NCI-H1930 (cell line): ENCODE measurements around the gene SDCCAG8.
"Not testable (repeated sequence)": the region's sequence is repeated elsewhere in the genome, so short reads cannot be mapped to it uniquely, and the experiment has no call there.

Experiments
- DNase-seq, 2 experiments: peaks; one replicate each; lab custom pipeline; 2025; lab: John Stamatoyannopoulos, UW

Gene SDCCAG8

GRCh38 chr1:243255791-243256512, at the start of gene SDCCAG8:
TSS of gene SDCCAG8 (plus strand) at chr1:243256041. CDS start at chr1:243256174, 133 bp downstream.
- DNase-seq, result peak; percentile 98

DNA sequence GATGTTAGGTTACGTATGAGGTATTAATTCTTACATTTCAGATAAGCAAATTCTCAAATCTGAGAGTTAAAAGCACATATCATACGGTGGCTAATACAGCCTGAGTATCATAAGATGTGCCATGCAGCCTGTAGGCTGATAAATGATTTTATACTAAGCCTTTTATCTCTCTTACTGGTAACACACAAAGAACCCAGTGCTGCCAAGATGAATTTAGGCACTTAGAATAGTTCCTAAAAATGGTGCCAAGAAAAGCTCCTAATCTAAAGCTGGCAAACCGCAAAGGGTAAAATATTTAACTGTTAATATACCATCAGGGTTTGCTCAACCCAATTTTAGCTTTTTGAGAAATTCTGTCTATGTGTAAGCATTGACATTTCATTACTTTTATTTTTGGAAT, 43.9 kb upstream of the SDCCAG8 start:
- DNase-seq, result not testable (repeated sequence)

- no peak for DNase-seq
These were observed 42.6 kb upstream of the SDCCAG8 start for GRCh38 chr1:243213045-243213787.

DNA sequence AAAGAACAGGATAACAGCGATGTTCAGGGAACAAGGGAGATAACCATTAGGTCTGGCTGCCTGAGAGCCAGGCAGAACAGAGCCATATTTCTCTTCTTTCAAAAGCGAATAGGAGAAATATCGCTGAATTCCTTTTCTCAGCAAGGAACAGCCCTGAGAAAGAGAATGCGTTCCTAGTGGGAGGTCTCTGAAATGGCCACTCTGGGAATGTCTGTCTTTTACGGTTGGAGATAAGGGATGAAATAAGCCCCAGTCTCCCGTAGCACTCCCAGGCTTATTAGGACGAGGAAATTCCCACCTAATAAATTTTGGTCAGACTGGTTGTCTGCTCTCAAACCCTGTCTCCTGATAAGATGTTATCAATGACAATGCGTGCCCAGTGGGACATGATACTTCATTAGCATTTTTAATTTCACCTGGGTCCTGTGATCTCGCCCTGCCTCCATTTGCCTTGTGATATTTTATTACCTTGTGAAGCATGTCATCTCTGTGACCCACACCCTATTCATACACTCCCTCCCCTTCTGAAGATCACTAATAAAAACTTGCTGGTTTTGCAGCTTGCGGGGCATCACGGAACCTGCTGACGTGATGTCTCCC, 40.5 kb upstream of the SDCCAG8 start:
- DNase-seq, result not testable (repeated sequence)

- DNase-seq, result no peak
These were observed 39.1 kb upstream of the SDCCAG8 start for GRCh38 chr1:243216741-243217140.

DNA sequence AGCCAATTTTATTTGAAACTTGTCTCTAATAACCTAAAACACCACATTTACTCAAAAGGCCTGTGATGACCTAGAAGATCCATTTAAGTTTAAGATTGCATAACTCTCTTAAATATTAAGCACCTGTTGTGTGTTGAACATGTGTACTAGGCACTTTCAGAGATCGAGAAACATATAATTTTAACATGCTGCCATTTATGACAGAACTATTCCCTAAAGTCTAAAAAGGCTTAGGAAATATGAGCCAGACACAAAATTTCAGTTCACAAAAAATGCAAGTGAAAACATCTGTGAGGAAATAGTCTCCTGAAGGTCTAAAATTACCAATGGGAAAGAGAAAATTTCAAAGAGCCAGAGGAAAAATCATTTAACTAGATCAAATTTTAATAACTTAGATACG, 38.5 kb upstream of the SDCCAG8 start:
- DNase-seq, result no peak

- DNase-seq, result no peak
These were observed 37.8 kb upstream of the SDCCAG8 start for GRCh38 chr1:243218059-243218458.

DNA sequence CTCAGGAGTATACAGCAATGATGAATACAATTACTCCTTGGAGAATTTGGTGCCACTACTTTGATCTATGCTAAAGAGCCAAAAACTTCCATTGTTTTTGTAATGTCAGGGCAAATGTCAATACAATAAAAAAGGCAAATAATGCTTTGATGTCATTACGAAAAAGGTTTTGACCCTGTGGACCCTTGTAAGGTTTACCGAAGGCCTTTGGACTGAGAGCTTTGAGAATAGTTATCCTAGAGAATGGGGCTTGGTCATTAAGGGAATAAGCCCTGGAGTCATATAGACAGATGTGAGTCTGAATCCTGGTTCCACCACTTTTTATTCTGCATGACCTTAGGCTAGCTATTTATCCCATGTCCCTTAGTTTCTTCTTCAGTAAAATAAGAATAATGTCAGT, 28.2 kb upstream of the SDCCAG8 start:
- no peak for DNase-seq

- DNase-seq, result no peak
These were observed 26.3 kb upstream of the SDCCAG8 start for GRCh38 chr1:243229526-243229925.

- peak; percentile 14 to 29 for DNase-seq
These were observed 24.9 kb upstream of the SDCCAG8 start for GRCh38 chr1:243230914-243231313.

DNA sequence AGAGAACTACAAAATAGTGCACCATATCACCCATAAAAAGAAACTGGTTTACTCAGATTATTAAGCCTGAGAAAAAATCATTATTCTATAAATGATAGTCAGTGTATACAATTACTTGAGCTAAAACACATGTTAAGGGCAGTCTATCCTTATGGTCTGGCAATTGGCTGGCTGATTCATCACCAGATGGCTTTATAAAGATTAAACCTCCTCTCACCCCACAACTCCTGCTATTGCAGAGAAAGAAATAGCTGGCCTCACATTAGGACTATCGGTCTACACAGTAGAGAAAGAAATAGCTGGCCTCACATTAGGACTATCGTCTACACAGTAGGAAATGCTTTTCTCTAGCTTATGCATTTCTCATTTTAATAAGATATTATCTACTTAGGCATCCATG, 21.9 kb upstream of the SDCCAG8 start:
- no peak for DNase-seq

- DNase-seq, result no peak
These were observed 20.7 kb upstream of the SDCCAG8 start for GRCh38 chr1:243234978-243235647.

DNA sequence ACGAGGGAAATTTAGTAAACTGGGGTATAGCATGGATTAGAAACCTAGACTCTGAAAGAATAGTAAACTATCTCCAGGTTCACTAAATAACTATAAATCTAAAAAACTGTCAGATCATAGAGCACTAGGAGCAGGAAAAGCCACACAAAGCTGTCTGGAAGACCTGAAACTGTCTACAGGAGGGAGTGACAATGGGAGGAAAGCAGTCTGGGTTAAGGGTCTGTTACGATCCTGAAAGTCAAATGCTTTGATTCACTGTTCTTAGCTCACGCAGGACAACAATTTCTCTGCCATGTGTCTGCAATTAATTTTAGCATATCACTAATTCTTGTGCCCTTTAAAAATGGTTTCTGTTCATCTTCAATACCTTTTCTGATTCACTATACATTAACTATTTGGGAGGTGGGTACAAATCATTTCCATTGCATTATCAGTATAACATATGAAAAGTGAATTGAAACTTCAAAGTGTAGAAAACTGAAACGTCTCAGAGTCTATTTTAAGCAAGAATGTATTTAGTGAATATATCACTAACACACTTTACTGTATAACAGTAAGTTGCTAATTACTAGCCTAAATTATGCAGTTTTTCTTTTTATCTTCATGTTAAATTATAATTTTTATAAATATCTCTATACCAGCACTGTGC, 19.1 kb upstream of the SDCCAG8 start:
- no peak for DNase-seq

DNA sequence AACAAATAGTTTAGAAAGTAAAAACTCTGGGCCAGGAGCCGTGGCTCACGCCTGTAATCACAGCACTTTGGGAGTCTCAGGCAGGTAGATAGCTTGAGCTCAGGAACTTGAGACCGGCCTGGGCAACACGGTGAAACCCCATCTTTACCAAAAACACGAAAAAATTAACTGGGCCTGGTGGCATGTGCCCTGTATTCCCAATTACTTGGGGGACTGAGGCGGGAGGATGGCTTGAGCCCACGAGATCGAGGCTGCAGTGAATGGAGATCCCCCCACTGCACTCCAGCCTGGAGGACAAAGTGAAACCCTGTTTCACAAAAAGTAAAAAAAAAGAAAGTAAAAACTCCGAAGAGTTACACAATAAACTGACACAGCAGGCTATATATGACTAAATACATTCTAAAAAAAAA, 11.4 kb upstream of the SDCCAG8 start:
- no peak for DNase-seq

- DNase-seq, result no peak
These were observed 8.9 kb upstream of the SDCCAG8 start for GRCh38 chr1:243246916-243247315.

GRCh38 chr1:243247901-243248300, 7.9 kb upstream of the SDCCAG8 start:
- DNase-seq, result no peak

GRCh38 chr1:243249214-243249613, 6.6 kb upstream of the SDCCAG8 start:
- no peak for DNase-seq

- no peak for DNase-seq
These were observed 5.7 kb upstream of the SDCCAG8 start for GRCh38 chr1:243250102-243250501.

GRCh38 chr1:243251539-243251938, 4.3 kb upstream of the SDCCAG8 start:
- no peak for DNase-seq

DNA sequence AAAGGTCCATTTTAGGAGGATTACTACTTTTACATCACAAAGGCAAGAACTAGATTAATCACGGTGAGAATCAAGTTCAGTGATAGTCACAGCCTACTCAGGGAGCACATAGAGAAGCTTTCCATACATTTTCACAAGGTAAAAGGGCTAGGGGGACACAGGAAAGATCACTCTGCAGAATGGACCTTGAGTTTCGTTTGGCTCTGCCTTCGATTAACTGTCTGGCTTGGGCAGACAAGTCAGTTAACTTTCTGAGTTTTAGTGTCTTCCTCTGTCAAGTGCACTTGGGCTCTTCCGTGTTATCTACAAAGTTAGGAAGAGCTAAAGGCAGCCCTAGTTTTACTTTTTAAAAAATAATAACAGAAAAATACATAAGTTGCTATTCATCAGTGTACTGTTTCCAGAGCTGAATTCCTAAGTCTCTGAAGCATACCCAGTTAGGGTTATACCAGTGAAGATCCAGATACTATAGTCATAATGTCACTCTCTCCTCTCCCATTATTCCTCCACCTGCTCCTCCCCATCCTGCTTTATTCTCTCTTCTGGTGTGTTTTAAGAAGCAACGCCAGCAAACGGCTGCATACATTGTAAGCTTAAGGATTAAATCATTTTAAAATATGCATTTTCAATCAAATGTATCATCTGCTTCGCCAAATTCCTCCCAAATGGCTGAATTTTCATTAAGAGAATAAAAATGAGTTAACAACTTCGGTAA, 2.5 kb upstream of the SDCCAG8 start:
- no peak for DNase-seq

- no peak for DNase-seq
These were observed 2.0 kb upstream of the SDCCAG8 start for GRCh38 chr1:243253926-243254232.
